Measurements from ENCODE around the gene TBPL1. TPM values are rescaled to one million over a fixed set of nuclear protein-coding genes. Genes with fewer than 3 reads are reported as not detected.

TBPL1 gene
- total and polyA plus RNA-seq, 10 of the 15 experiments (the other 5 are each of a cell fraction or from before 2014, with no cell fraction given): 34.6 to 71.2 (median 43.0) TPM

DNA sequence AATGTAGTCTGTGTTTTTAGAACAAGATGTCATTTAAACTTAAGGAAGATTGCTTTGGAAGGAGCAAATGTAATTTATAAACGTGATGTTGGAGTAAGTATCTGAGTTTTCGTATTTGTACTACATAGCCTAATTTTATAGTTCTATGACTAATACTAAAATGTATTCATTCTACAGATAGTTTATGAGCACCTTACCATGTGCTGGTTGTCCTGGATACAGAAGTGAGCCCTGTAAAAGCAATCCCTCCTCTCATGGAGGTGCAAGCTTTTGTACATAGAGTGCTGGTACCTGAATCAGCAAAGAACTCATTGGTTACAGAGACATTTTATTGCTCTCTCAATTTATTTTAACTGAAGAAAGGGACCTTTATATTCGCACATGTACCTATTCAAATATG lies 27.1 kb downstream of the TBPL1 start:
- ChIA-PET SMC1A (ENCODE audit: uncharacterized antibody, unreplicated experiment) (interaction anchor here (0.6 kb wide), 1 partner anchor 24 kb away, joined by 3 read pairs; no protein-coding TSS in a partner anchor), RAD21 (ENCODE audit: unreplicated experiment) (interaction anchor here (1.0 kb wide), 1 partner anchor 56 kb away, joined by 3 read pairs; no protein-coding TSS in a partner anchor), CTCF (interaction anchor here (0.6 to 1.9 kb wide), 4 partner anchors 19 to 83 kb away, joined by 3 to 7 read pairs (median 3); no protein-coding TSS in a partner anchor), POLR2A (no interaction called here)
- no peak overlapping the region for H3K27ac ChIP-seq (ENCODE audit: control insufficient read depth, insufficient read depth)
- H3K36me3 ChIP-seq (ENCODE audit: control insufficient read depth in 2 of 2, insufficient read depth in 2 of 2, low read length in 1 of 2): peaks cover 3% of the 10 kb centered on the region in 2 experiments; a peak in 3 of 4 replicates
- H3K9ac ChIP-seq (ENCODE audit: control insufficient read depth, insufficient read depth, low read length): no peak overlapping the region
- intact Hi-C loops (cut with micrococcal nuclease; ENCODE audit: unreplicated experiment) (no loop called here), in situ Hi-C loops (cut with MboI) (no loop called here)
- BruUV-seq (replicated peaks): no TSS peak
- TF ChIP-seq, protein P1, sequence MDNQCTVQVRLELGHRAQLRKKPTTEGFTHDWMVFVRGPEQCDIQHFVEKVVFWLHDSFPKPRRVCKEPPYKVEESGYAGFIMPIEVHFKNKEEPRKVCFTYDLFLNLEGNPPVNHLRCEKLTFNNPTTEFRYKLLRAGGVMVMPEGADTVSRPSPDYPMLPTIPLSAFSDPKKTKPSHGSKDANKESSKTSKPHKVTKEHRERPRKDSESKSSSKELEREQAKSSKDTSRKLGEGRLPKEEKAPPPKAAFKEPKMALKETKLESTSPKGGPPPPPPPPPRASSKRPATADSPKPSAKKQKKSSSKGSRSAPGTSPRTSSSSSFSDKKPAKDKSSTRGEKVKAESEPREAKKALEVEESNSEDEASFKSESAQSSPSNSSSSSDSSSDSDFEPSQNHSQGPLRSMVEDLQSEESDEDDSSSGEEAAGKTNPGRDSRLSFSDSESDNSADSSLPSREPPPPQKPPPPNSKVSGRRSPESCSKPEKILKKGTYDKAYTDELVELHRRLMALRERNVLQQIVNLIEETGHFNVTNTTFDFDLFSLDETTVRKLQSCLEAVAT (IDR thresholded peaks at IDR 0.05): no peak
- no peak for TF ChIP-seq POLR2AphosphoS5 (IDR thresholded peaks at IDR 0.05; ENCODE audit: low read length)
- TF ChIP-seq KAT2A (conservative IDR thresholded peaks at IDR 0.05; ENCODE audit: control insufficient read depth, low read depth, low read length): no peak
- TF ChIP-seq HDGF (IDR thresholded peaks at IDR 0.05): no peak
- TF ChIP-seq SPI1 (IDR thresholded peaks at IDR 0.05; ENCODE audit: borderline replicate concordance, insufficient read depth, low read depth, low read length): no peak
- TF ChIP-seq RAD51 (IDR thresholded peaks at IDR 0.05): no peak
- TF ChIP-seq WRNIP1 (IDR thresholded peaks at IDR 0.05; ENCODE audit: borderline replicate concordance, low read depth, low read length): no peak
- no peak for TF ChIP-seq DPF2 (IDR thresholded peaks at IDR 0.05)
- TF ChIP-seq SIX5 (IDR thresholded peaks at IDR 0.05; ENCODE audit: low read depth, low read length, severe bottlenecking): no peak
- no peak for TF ChIP-seq SUZ12 (IDR thresholded peaks at IDR 0.05; ENCODE audit: unreplicated experiment)
- TF ChIP-seq LARP7 (IDR thresholded peaks at IDR 0.05): no peak
- TF ChIP-seq NBN (IDR thresholded peaks at IDR 0.05): no peak
- TF ChIP-seq SMAD1 (IDR thresholded peaks at IDR 0.05; ENCODE audit: low read depth, partially characterized antibody): no peak
- TF ChIP-seq MXI1 (IDR thresholded peaks at IDR 0.05; ENCODE audit: low read depth, low read length): no peak
- TF ChIP-seq, protein P2, sequence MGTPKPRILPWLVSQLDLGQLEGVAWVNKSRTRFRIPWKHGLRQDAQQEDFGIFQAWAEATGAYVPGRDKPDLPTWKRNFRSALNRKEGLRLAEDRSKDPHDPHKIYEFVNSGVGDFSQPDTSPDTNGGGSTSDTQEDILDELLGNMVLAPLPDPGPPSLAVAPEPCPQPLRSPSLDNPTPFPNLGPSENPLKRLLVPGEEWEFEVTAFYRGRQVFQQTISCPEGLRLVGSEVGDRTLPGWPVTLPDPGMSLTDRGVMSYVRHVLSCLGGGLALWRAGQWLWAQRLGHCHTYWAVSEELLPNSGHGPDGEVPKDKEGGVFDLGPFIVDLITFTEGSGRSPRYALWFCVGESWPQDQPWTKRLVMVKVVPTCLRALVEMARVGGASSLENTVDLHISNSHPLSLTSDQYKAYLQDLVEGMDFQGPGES (IDR thresholded peaks at IDR 0.05): no peak
- no peak for TF ChIP-seq TCF7 (IDR thresholded peaks at IDR 0.05; ENCODE audit: borderline replicate concordance)
- TF ChIP-seq BRCA1 (IDR thresholded peaks at IDR 0.05; ENCODE audit: low read depth, low read length): no peak
- peaks cover 14% of the 10 kb centered on the region for H3K79me2 ChIP-seq (ENCODE audit: control insufficient read depth, insufficient read depth, low read length)
- no peak for DNase-seq (ENCODE audit: low read depth, low spot score)
- H2AFZ ChIP-seq (ENCODE audit: control insufficient read depth, low read depth, low read length): no peak overlapping the region
- WGBS (ENCODE audit: insufficient coverage, insufficient replicate concordance, low lambda C conversion rate, missing lambda C conversion rate): 98% methylated on average over 3 of the region's 3 CpGs
- H3K27me3 ChIP-seq (replicated peaks in 1 of 2; ENCODE audit: control insufficient read depth in 2 of 2, insufficient read depth in 2 of 2, low read length in 1 of 2): no peaks in the 10 kb centered on the region
- FAIRE-seq: no peak
- H3K4me3 ChIP-seq: no peak overlapping the region
- no peaks in the 10 kb centered on the region for H3K4me1 ChIP-seq (ENCODE audit: control insufficient read depth, insufficient read depth, low read length)
- no peaks in the 10 kb centered on the region for H3K9me3 ChIP-seq (replicated peaks; ENCODE audit: control insufficient read depth, insufficient read depth, low read length)
- H3K4me2 ChIP-seq (ENCODE audit: control insufficient read depth, insufficient read depth): no peak overlapping the region
- no peak for ATAC-seq
- no peaks in the 10 kb centered on the region for H4K20me1 ChIP-seq (ENCODE audit: control insufficient read depth, insufficient read depth)
